KOPT-K1 (cell line): Measurements from ENCODE around the gene ANKIB1.

Experiments
- H3K27ac ChIP-seq: fragments of 200-600 bp; sonication (generic); 2 replicates; pipeline ENCODE4 v1.5.1; 2016; ENCODE audit warnings: antibody characterized with exemption, mild to moderate bottlenecking, low read depth, low read length; ENCODE audit not compliant: poor library complexity, severe bottlenecking
- H3K36me3 ChIP-seq: fragments of 200-600 bp; sonication (generic); 2 replicates; pipeline ENCODE4 v1.5.1; 2017; ENCODE audit warnings: antibody characterized with exemption, mild to moderate bottlenecking, low read length, moderate library complexity; ENCODE audit not compliant: insufficient read depth
- H3K9me3 ChIP-seq: fragments of 200-600 bp; sonication (generic); 2 replicates; pipeline ENCODE4 v1.5.1; 2017; ENCODE audit warnings: antibody characterized with exemption, low read length, mild to moderate bottlenecking; ENCODE audit not compliant: insufficient read depth, poor library complexity, severe bottlenecking

The ANKIB1 gene

DNA sequence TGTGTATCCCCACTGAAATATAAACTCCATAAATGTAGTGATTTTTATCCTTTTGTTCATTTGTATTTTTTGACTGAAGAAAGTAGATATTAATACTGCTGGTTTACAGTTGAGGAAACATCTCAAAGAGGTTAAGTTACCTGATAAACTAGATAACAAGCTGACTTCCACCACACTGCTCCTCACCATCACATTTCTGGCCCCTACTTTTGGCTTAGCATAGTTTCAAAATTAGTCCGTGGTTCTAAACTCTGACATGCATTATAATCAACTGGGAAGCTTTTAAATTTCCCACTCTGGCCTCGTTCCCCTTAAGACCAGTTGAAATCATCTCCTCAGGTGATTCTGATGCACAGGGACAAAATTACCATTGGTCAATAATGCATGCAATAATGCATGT lies 43.5 kb downstream of the ANKIB1 start:
- Histone ChIP-seq H3K27ac (no peak overlapping the region), H3K9me3 (no peaks in the 10 kb centered on the region), H3K36me3 (no peaks in the 10 kb centered on the region)

DNA sequence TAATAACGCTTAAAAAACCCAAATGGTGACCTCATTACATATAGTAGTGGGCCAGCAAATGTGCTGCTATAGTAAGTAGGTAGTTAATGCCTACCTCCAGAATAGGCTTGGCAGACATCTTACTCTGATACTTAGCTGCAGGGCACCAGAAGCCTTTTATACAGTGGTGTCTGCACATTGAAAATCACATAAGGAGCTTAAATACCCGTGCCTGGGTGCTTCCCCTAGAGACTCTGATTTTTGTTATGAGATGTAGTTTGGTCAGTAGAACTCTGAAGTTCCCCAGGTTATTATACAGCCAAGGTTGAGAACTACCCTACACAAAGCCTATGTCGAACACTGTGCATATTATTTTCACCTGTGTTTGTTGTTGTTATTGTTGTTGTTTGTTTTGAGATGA lies 47.2 kb downstream of the ANKIB1 start:
- no peaks in the 10 kb centered on the region for H3K9me3 ChIP-seq
- H3K36me3 ChIP-seq, result peaks cover 24% of the 10 kb centered on the region
- H3K27ac ChIP-seq, result no peak overlapping the region

DNA sequence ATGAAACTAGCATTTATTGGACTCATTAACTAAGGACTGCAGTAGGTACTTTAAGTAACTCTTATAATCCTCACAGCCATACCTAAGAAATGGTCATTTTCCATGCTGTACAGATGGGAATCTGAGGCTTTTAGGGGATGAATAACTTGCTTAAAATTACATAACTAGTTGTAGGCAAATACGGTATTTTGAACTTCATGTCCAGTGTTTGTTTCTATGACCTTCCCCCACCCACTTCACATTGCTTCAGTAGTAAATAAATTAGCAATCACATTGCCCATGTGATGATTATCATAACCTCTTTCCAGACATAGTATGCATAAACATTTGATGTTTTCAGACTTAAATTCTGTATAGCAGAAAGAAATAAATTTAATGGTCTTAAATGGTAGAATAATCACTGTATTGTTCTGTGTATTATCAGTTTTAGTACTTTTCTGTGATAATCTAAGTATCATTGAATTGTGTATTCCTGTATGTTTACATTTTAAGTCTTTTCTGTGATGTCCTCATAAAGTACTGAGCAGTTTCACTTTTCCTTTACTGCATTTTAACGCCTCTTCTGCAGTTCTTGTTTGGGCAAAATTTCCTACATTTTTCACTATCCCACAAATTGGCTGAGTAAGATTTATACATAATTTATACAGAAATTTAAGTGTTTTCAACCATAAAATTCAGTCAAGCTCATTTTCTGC lies 48.3 kb downstream of the ANKIB1 start:
- Histone ChIP-seq H3K9me3 (no peaks in the 10 kb centered on the region), H3K27ac (peak overlapping the region; percentile 1), H3K36me3 (peaks cover 31% of the 10 kb centered on the region)

DNA sequence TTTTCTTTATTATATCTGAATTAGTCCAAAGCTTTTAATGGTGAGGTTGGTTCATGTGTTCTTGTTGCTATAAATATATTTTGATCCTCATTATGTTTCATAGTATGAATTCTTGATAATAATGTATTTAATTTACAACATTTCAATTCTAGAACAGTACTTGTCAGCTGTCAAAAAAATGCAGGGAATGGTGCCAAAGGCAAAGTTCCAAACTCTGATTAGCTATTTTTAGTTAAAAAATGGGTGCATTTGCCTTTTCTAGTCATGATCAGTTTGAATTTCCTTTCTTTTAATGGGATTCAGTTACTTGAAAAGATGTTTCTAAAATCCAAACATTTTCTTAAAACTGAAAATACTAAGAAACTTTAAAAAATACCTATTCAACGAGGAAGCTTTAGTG lies 49.6 kb downstream of the ANKIB1 start:
- Histone ChIP-seq H3K36me3 (peaks cover 35% of the 10 kb centered on the region), H3K9me3 (no peaks in the 10 kb centered on the region), H3K27ac (no peak overlapping the region)

DNA sequence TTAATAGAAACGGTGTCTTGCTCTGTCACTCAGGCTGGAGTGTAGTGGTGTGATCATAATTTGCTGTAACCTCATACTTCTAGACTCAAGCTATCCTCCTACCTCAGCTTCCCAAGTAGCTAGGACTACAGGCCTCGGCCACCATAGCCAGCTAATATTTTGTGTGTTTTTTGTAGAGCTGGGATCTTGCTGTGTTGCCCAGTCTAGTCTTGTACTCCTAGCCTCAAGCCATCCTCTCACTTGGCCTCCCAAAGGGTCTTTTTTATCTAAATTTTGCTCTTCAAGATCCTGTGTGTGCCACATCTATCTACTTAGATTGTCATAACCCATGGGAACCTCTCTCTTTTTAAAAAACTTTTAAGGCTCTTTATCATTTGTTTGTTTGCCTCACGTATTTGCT lies 50.5 kb downstream of the ANKIB1 start:
- Histone ChIP-seq H3K27ac (no peak overlapping the region), H3K36me3 (peaks cover 41% of the 10 kb centered on the region), H3K9me3 (no peaks in the 10 kb centered on the region)

DNA sequence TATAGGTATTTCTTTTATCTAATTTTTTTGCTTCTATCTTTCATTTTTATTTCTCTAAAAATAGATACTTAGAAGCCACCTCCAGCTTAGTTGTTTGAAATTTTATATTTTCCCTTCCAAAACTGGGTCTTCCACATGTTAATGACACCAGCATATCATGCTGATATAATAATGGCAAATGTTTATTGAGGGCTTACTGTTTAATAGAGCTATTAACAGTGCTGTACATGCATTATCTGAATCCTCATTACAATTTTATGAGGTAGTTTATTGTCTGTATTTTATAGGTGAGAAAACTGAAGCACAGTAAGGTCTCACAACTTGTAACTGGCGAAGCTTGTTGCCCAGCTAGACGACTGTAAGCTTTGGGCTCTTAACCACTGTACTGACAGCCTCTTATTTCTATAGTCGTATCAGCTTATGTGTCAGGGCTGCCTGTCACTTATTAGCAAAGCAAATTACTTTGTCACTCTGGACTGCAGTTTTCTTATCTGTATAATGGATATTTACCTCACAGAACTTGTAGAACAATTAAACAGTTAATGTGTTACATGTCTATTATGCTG lies 51.2 kb downstream of the ANKIB1 start:
- H3K27ac ChIP-seq, result no peak overlapping the region
- peaks cover 44% of the 10 kb centered on the region for H3K36me3 ChIP-seq
- no peaks in the 10 kb centered on the region for H3K9me3 ChIP-seq

DNA sequence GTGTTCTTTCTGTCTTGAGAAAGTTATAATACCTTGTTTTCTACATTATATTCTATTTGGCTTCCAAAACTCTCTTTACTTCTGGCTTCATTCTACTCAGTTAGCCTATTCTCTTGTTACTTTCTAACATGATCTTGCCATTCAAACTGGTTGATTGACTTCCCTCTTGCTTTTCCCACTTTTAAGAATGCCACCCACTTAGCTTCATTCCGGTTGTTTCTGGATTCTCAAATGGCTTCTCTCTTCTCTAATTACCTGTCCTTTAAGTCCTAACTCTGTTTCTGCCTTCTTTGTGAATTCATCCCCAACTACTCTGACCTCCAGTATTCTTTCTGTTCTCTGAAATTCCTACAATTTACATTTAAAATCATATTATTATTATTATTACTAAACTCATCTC lies 52.0 kb downstream of the ANKIB1 start:
- H3K36me3 ChIP-seq, result peaks cover 48% of the 10 kb centered on the region
- no peak overlapping the region for H3K27ac ChIP-seq
- H3K9me3 ChIP-seq, result no peaks in the 10 kb centered on the region

DNA sequence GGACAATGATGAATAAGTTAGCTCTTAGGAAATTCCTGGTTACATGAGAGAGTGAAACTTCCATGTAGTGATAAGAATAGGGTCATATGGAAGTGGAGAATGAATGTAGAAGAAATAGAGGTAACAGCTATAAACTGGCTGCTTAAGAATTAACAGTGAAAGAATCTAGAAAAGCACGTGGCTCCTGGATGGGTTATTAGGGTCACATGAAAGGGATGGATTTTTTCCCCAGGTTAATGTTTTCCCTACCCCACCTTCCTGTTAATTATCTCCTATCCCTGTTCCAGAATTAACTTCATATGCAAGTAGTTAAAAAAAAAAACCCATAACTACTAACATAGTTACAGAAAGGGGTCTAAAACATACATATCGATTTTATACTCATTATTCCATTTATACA lies 58.0 kb downstream of the ANKIB1 start:
- H3K27ac ChIP-seq, result no peak overlapping the region
- H3K36me3 ChIP-seq, result peaks cover 40% of the 10 kb centered on the region
- no peaks in the 10 kb centered on the region for H3K9me3 ChIP-seq

DNA sequence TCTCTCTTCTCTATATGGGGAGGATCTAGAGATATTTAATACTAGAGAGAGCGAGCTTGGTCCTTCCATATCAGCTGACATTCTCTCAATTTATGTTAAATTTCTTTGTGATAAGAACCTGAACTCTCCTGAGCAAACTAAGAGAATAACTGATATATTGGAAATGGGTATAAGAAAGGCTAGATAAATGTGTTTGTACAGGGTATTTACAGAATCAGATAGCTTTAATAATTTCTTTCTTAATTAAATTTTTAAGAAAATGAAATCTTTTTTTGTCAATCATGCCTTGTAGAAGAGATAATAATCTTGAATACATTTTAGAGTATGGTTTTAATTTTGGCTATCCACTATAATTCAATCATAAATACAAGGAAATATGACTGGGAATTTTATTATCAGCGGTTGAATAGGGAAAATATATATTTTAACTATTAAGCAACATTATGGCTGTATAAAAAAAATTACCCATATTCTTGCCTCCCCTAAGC lies 58.7 kb downstream of the ANKIB1 start:
- Histone ChIP-seq H3K27ac (no peak overlapping the region), H3K36me3 (peaks cover 40% of the 10 kb centered on the region), H3K9me3 (no peaks in the 10 kb centered on the region)

DNA sequence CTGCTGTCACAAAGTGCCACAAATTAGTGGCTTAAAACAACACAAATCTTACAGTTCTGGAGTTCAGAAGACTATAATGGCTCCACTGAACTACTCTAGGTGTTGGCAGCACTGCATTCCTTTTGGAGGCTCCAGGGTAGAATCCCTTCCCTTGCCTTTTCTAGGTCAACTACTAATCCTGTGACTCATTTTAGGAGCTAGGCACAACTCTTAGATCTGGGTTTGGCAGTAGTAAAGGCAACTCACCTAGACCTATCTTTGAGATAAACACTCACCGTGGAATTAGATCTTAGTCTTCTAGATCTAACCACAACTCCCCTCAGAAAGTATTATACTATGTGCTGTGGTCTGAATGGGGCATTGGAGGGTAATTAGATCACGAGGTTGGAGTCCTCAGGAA lies 60.4 kb downstream of the ANKIB1 start:
- H3K36me3 ChIP-seq, result peaks cover 35% of the 10 kb centered on the region
- H3K9me3 ChIP-seq, result no peaks in the 10 kb centered on the region
- H3K27ac ChIP-seq, result no peak overlapping the region

DNA sequence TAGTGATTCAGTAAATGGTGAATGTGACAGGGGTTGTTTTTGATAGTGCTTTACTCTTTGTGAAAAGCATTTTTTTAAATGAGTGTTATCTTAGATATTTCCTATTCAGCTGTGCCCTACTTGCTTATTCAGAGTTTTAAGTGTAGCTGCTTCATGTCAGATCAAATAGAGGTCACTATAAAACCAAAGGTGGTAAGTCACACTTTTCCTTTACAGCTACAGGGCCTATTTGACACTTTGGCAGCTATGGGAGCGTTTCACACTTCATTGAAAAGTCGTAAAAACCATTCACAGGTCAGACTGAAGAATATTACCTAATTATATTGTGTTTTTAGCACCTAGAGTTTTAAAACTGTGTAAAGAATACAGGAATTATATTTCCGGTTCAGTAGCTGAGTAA lies 67.3 kb downstream of the ANKIB1 start:
- Histone ChIP-seq H3K27ac (no peak overlapping the region), H3K36me3 (peaks cover 34% of the 10 kb centered on the region), H3K9me3 (no peaks in the 10 kb centered on the region)

DNA sequence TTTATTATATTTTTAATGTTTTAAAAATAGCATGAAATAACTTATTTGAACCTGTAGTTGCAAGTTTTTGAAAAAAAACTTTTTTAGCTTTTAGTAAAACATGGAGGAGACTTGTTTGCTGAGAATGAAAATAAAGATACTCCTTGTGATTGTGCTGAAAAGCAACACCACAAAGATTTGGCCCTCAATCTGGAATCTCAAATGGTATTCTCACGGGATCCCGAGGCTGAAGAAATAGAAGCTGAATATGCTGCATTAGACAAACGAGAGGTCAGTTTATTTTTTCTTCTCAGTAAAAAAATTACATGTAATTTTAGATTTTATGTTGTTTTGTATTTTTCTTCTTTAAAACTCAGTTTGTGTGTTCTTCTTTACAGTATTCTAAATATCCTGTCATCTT lies 73.5 kb downstream of the ANKIB1 start:
- Histone ChIP-seq H3K27ac (no peak overlapping the region), H3K36me3 (peaks cover 28% of the 10 kb centered on the region), H3K9me3 (no peaks in the 10 kb centered on the region)

DNA sequence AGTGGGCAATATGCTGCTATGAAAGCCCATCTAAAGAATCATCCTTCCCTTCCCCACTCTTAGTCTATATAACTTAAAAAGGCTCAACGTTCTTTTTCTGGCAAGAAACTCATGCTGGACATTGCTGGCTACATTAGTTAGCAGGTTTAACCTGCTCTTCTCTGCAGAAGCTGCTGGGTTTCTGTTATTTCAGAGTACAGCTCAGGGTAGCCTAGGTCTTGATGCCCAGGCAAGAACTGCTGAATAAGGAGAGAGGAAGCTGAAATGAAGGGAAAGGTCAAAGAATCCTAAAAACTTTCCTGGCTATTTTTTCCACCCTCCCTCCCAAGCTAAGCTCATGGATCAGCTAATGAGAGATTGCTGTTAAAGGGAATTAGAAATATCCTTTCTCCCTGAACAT lies 79.4 kb downstream of the ANKIB1 start:
- Histone ChIP-seq H3K36me3 (peaks cover 36% of the 10 kb centered on the region), H3K9me3 (no peaks in the 10 kb centered on the region), H3K27ac (peak overlapping the region; percentile 17)

DNA sequence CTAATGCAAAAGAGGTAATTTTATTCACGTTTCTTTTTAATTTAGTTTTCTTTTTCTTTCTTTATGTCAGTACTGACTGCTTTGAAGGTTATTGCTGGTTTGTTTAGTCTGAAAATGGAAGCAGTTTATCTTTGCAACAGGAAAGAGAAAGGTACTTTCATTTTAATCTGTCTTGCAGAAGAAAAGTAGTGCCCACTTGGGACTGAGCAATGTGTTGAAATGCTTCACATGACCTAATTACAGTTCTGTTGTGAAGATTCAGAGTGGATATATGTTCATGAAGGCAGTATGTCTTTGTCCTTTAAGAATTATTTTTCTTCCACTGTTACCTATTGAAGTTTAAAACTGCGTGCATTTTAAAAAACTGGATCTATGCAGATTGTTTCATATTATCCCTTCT lies 80.1 kb downstream of the ANKIB1 start:
- peaks cover 29% of the 10 kb centered on the region for H3K36me3 ChIP-seq
- peak overlapping the region; percentile 17 for H3K27ac ChIP-seq
- no peaks in the 10 kb centered on the region for H3K9me3 ChIP-seq

DNA sequence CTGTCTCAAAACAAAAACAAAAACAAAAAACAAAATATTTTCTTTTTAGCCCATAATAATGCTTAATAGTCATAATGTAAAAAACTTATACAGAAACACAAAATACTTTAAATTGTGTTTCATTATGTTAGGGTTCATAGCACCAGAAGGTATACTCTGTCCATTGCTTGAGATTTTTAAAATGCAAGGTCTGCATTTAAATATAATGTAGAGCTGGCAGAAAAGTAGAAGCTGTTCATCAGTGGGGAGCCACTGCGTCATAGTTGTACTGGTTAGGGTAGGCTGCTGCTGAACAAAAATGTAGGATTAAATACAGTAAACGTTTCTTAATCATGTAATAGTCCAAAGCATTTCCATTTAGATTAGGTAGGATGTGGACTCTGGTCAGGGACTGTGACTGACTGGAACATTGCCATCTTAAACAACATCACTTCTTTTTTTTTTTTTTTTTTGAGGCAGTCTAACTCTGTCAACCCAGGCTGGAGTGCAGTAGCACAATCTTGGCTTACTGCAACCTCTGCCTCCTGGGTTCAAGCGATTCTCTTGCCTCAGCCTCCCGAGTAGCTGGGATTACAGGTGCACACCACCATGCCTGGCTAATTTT lies 85.2 kb downstream of the ANKIB1 start:
- Histone ChIP-seq H3K27ac (no peak overlapping the region), H3K9me3 (peaks cover 9% of the 10 kb centered on the region), H3K36me3 (peaks cover 48% of the 10 kb centered on the region)

DNA sequence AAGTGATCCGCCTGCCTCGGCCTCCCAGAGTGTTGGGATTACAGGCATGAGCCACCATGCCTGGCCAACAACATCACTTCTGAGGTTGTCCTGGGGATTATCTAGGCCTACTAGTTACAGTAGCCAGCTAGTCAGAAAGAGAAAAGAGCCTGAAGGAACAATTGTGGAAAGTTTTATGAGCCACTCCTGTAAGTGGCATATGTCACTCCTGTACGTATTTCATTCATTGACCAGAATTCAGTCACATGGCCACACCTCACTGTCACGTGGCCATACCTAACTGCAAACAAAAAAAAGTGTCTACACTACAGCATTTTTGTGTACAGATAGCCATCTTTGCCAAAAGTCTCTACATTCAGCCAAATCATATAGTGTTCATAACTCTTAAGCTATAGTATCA lies 85.7 kb downstream of the ANKIB1 start:
- Histone ChIP-seq H3K9me3 (peaks cover 9% of the 10 kb centered on the region), H3K27ac (no peak overlapping the region), H3K36me3 (peaks cover 53% of the 10 kb centered on the region)
